Caco-2 (cell line): ENCODE measurements around the gene HCFC1R1. TPM values are rescaled to one million over a fixed set of nuclear protein-coding genes. Genes with fewer than 3 reads are reported as not detected.

ENCODE experiments used
- BruUV-seq: library from RNA; stranded (reverse); fragments of 400-500 nt; replicated peaks from 2 replicates; lab custom pipeline; 2021; lab: Mats Ljungman, UMichigan
- CTCF ChIA-PET: fragments of 300-600 bp; sonication (Branson Sonifier 250); formaldehyde crosslinking; loops from one replicate; lab custom pipeline; 2022; ENCODE audit warnings: antibody characterized with exemption; lab: Charles Lee
- POLR2A ChIA-PET: fragments of 300-600 bp; sonication (Branson Sonifier 250); formaldehyde crosslinking; loops from one replicate; lab custom pipeline; 2022; ENCODE audit warnings: antibody characterized with exemption; lab: Charles Lee
- DNase-seq, 2 experiments: peaks; one replicate each; pipeline versions ENCODE4 v3.0.0 to v3.0.0-alpha.2; 2020 to 2022
- H3K27me3 ChIP-seq: replicated peaks from 2 replicates; pipeline ENCODE4 v1.6.0; 2011; ENCODE audit warnings: low read length; ENCODE audit not compliant: control insufficient read depth, insufficient read depth
- H3K36me3 ChIP-seq: 2 replicates; pipeline ENCODE4 v1.5.1; 2011; ENCODE audit warnings: low read length; ENCODE audit not compliant: control insufficient read depth, insufficient read depth
- H3K4me1 ChIP-seq: fragments of 250-450 bp; sonication (Bioruptor Pico); 2 replicates; pipeline ENCODE4 v1.5.1; 2020; ENCODE audit warnings: mild to moderate bottlenecking
- H3K4me3 ChIP-seq: 2 replicates; pipeline ENCODE4 v1.5.1; 2011; ENCODE audit warnings: low read depth, mild to moderate bottlenecking, control low read depth, low read length
- H3K9me3 ChIP-seq: fragments of 250-450 bp; sonication (Bioruptor Pico); 2 replicates; pipeline ENCODE4 v1.5.1; 2020; ENCODE audit warnings: mild to moderate bottlenecking, moderate library complexity
- H3K27ac Mint-ChIP-seq: one replicate; pipeline ENCODE4 v1.8.0; 2022; ENCODE audit warnings: mixed read lengths; ENCODE audit not compliant: unreplicated experiment
- H3K27me3 Mint-ChIP-seq: one replicate; pipeline ENCODE4 v1.8.0; 2022; ENCODE audit warnings: mixed read lengths; ENCODE audit not compliant: insufficient read depth, unreplicated experiment
- H3K36me3 Mint-ChIP-seq: one replicate; pipeline ENCODE4 v1.8.0; 2022; ENCODE audit warnings: mild to moderate bottlenecking, mixed read lengths; ENCODE audit not compliant: insufficient read depth, unreplicated experiment
- H3K4me1 Mint-ChIP-seq: one replicate; pipeline ENCODE4 v1.8.0; 2022; ENCODE audit warnings: low read depth, mixed read lengths; ENCODE audit not compliant: unreplicated experiment
- H3K4me3 Mint-ChIP-seq: one replicate; pipeline ENCODE4 v1.8.0; 2022; ENCODE audit warnings: mild to moderate bottlenecking, moderate library complexity, mixed read lengths; ENCODE audit not compliant: unreplicated experiment
- H3K9me3 Mint-ChIP-seq: one replicate; pipeline ENCODE4 v1.8.0; 2022; ENCODE audit warnings: mixed read lengths; ENCODE audit not compliant: unreplicated experiment
- intact Hi-C: fragments of 100-400 bp; cut with micrococcal nuclease; formaldehyde crosslinking; loops from one replicate; pipeline ENCODE4 v1.10.0; 2022; ENCODE audit not compliant: unreplicated experiment
- total RNA-seq: library from RNA; stranded (reverse); gene quantifications from 2 replicates; pipeline ENCODE4 v1.2.3, GENCODE V29; 2022
- TF ChIP-seq, protein P1 (sequence below), 2 experiments: fragments of 200-600 bp in 1 of 2; IDR thresholded peaks; 1 replicate in 1 of 2; 2 replicates in 1 of 2; pipeline versions ENCODE4 v1.5.1 to v1.8.0; 2011 to 2022; ENCODE audit warnings: antibody characterized with exemption in 1 of 2, control low read depth in 1 of 2, inconsistent platforms in 1 of 2, low read depth in 1 of 2, low read length in 1 of 2, mild to moderate bottlenecking in 1 of 2, moderate library complexity in 1 of 2; ENCODE audit not compliant: insufficient read depth in 1 of 2, severe bottlenecking in 1 of 2, unreplicated experiment in 1 of 2

Gene HCFC1R1
- total RNA-seq, 1 experiment from 2014 or later, result 44.9 TPM

DNA sequence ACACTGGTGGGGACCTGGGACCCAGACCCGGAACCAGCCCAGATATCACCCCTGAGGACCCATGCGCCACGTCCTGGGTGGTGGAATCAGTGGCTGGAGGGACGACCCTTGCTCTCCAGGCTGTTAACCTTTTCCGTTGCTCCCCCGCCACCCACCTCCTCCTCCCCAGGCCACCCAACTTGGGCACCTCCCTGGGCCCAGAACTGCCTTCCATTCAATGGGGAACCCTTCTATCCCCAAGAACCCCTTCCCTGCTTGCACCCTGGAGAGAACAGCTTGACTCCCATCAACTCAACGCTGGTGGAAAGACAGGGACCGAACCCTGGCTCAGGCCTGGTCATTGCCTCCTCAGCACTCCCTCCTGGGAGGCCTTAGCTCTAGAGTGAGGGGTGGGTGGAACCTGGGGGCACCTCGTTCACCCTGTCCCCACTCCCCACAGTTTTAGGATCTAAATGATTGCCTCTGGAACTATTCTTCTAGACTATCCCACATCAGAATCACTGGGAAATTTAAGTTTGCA is 36.0 kb upstream of the HCFC1R1 start:
- Mint-ChIP-seq H3K9me3 (no peaks in the 10 kb centered on the region), H3K27me3 (no peaks in the 10 kb centered on the region), H3K4me3 (peak overlapping the region; percentile 81), H3K4me1 (no peaks in the 10 kb centered on the region), H3K27ac (peak overlapping the region; percentile 90), H3K36me3 (no peaks in the 10 kb centered on the region)
- H3K27me3 ChIP-seq, result no peaks in the 10 kb centered on the region
- no peak for DNase-seq
- H3K36me3 ChIP-seq, result no peaks in the 10 kb centered on the region
- TSS peak; percentile 86 for BruUV-seq
- intact Hi-C loops, result loop anchor here (1.0 to 2.0 kb wide), 3 partner anchors 47 to 70 kb away; no protein-coding TSS in a partner anchor
- ChIA-PET CTCF (interaction anchor here (0.6 to 2.7 kb wide), 13 partner anchors 14 to 98 kb away, joined by 3 to 44 read pairs (median 6); partner anchors contain the start of genes TNFRSF12A, ZNF205, ZNF213 and ZSCAN10), POLR2A (interaction anchor here (1.1 kb wide), 1 partner anchor 75 kb away, joined by 5 read pairs; the partner anchor contains the start of gene ZNF213)
- no peaks in the 10 kb centered on the region for H3K9me3 ChIP-seq
- TF ChIP-seq, protein P1, sequence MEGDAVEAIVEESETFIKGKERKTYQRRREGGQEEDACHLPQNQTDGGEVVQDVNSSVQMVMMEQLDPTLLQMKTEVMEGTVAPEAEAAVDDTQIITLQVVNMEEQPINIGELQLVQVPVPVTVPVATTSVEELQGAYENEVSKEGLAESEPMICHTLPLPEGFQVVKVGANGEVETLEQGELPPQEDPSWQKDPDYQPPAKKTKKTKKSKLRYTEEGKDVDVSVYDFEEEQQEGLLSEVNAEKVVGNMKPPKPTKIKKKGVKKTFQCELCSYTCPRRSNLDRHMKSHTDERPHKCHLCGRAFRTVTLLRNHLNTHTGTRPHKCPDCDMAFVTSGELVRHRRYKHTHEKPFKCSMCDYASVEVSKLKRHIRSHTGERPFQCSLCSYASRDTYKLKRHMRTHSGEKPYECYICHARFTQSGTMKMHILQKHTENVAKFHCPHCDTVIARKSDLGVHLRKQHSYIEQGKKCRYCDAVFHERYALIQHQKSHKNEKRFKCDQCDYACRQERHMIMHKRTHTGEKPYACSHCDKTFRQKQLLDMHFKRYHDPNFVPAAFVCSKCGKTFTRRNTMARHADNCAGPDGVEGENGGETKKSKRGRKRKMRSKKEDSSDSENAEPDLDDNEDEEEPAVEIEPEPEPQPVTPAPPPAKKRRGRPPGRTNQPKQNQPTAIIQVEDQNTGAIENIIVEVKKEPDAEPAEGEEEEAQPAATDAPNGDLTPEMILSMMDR (IDR thresholded peaks at IDR 0.05; ENCODE audit: insufficient read depth in 1 of 2, low read depth in 1 of 2, low read length in 1 of 2, severe bottlenecking in 1 of 2, unreplicated experiment in 1 of 2), result no peak
- H3K4me1 ChIP-seq, result peaks cover 21% of the 10 kb centered on the region
- H3K4me3 ChIP-seq, result peak overlapping the region; percentile 91

DNA sequence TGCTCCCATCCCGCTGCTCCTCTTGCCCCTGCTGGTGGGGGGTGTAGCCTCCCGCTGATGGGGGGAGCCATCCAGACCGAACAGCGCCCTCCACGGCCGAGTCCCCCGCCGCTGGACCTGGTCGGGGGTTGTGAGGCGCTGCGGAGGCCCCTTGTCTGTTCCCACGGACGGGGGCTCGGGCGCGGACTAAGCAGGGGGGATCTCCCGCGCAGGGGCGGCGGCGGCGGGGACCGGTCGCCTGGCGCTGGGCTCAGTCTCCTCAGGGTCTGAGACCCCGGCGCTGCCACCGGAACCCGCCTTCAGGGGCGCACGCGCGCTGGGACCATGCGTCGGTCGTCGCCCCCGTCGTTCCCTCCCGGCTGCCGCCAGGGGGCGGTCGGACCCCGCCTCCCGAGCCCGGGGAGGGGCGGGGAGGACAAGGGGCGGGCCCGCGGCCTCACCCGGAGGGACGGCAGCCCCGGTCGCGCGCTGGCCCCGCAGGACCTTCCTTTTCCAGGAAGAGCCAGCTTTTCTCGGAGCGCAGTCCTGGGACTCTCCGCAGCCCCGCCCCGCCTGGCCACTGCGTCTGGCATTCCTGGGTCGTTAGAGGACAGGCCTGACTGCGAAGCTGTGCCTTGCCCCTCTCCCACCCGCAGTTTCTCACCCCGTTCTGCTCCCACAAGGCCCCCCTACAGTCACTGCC is 35.4 kb upstream of the HCFC1R1 start:
- Mint-ChIP-seq H3K4me1 (no peaks in the 10 kb centered on the region), H3K36me3 (no peaks in the 10 kb centered on the region), H3K9me3 (no peaks in the 10 kb centered on the region), H3K4me3 (peak overlapping the region; percentile 81), H3K27ac (peak overlapping the region; percentile 90), H3K27me3 (no peaks in the 10 kb centered on the region)
- DNase-seq, result peak; percentile 94 to 95
- no peaks in the 10 kb centered on the region for H3K36me3 ChIP-seq
- POLR2A ChIA-PET, result interaction anchor here (0.6 to 1.1 kb wide), 4 partner anchors 36 to 76 kb away, joined by 3 to 11 read pairs (median 6); partner anchors contain the start of gene ZNF213
- H3K9me3 ChIP-seq, result no peaks in the 10 kb centered on the region
- peaks cover 15% of the 10 kb centered on the region for H3K4me1 ChIP-seq
- H3K4me3 ChIP-seq, result peak overlapping the region; percentile 91
- TF ChIP-seq, protein P1 (IDR thresholded peaks at IDR 0.05; ENCODE audit: insufficient read depth in 1 of 2, low read depth in 1 of 2, low read length in 1 of 2, severe bottlenecking in 1 of 2, unreplicated experiment in 1 of 2), result peak; percentile 70 to 93
- H3K27me3 ChIP-seq, result no peaks in the 10 kb centered on the region
- no TSS peak for BruUV-seq
- CTCF ChIA-PET, result interaction anchor here (0.6 to 2.7 kb wide), 21 partner anchors 12 to 100 kb away, joined by 3 to 44 read pairs (median 5); partner anchors contain the start of genes MMP25, TNFRSF12A, ZNF205 and ZNF213
- intact Hi-C loops, result loop anchor here (1.0 to 2.0 kb wide), 3 partner anchors 48 to 70 kb away; no protein-coding TSS in a partner anchor
